Calu3 (cell line): Measurements from ENCODE around the gene CACNA1S. TPM values are rescaled to one million over a fixed set of nuclear protein-coding genes. Genes with fewer than 3 reads are reported as not detected.

ENCODE experiments used
- BruUV-seq: library from RNA; stranded (reverse); fragments of 400-500 nt; replicated peaks from 2 replicates; lab custom pipeline; 2021; lab: Mats Ljungman, UMichigan
- CTCF ChIA-PET: fragments of 300-600 bp; sonication (Branson Sonifier 250); formaldehyde crosslinking; loops from one replicate; lab custom pipeline; 2022; ENCODE audit warnings: antibody characterized with exemption; lab: Charles Lee
- DNase-seq: peaks from one replicate; pipeline ENCODE4 v3.0.0; 2022
- H3K27ac Mint-ChIP-seq: one replicate; pipeline ENCODE4 v1.8.0; 2022; ENCODE audit warnings: mixed read lengths; ENCODE audit not compliant: unreplicated experiment
- H3K27me3 Mint-ChIP-seq: one replicate; pipeline ENCODE4 v1.8.0; 2022; ENCODE audit warnings: mixed read lengths; ENCODE audit not compliant: unreplicated experiment
- H3K36me3 Mint-ChIP-seq: one replicate; pipeline ENCODE4 v1.8.0; 2022; ENCODE audit warnings: mild to moderate bottlenecking, moderate library complexity, mixed read lengths; ENCODE audit not compliant: insufficient read depth, unreplicated experiment
- H3K4me1 Mint-ChIP-seq: one replicate; pipeline ENCODE4 v1.8.0; 2022; ENCODE audit warnings: mild to moderate bottlenecking, low read depth, mixed read lengths; ENCODE audit not compliant: unreplicated experiment
- H3K4me3 Mint-ChIP-seq: one replicate; pipeline ENCODE4 v1.8.0; 2022; ENCODE audit warnings: mild to moderate bottlenecking, low read depth, moderate library complexity, mixed read lengths; ENCODE audit not compliant: unreplicated experiment
- H3K9me3 Mint-ChIP-seq: one replicate; pipeline ENCODE4 v1.8.0; 2022; ENCODE audit warnings: low read depth, mixed read lengths; ENCODE audit not compliant: unreplicated experiment
- intact Hi-C: fragments of 100-400 bp; cut with micrococcal nuclease; formaldehyde crosslinking; loops from one replicate; pipeline ENCODE4 v1.10.0; 2022; ENCODE audit not compliant: unreplicated experiment
- total RNA-seq: library from RNA; stranded (reverse); gene quantifications from 2 replicates; pipeline ENCODE4 v1.2.3, GENCODE V29; 2022
- TF ChIP-seq, protein P1 (sequence below): fragments of 200-600 bp; IDR thresholded peaks from one replicate; pipeline ENCODE4 v1.8.0; 2022; ENCODE audit warnings: antibody characterized with exemption; ENCODE audit not compliant: unreplicated experiment

CACNA1S gene
- total RNA-seq, 1 experiment from 2014 or later = not detected

DNA sequence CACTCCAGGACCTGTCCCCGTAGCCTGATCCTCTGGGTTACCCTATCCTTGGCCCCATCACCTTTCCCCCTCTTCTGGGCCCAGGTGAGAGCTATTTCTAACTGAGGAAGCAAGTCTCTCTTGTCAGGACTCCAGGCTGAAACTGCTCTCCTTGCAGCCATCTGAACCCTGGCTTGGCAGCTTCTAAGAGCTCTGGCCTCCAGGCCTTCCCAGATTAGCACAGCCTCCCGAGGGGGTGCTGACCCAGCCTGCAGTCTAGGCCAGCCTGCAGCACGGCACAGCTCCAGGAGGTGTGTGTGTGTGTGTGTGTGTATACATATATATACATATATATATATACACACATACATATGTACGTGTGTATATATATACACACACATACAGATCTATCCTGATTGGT is 17.4 kb downstream of the CACNA1S start:
- H3K27ac Mint-ChIP-seq = no peak overlapping the region
- H3K4me1 Mint-ChIP-seq = no peaks in the 10 kb centered on the region
- no peaks in the 10 kb centered on the region for H3K9me3 Mint-ChIP-seq
- BruUV-seq = no TSS peak
- no peaks in the 10 kb centered on the region for H3K36me3 Mint-ChIP-seq
- CTCF ChIA-PET = no interaction called here
- peaks cover 96% of the 10 kb centered on the region for H3K27me3 Mint-ChIP-seq
- TF ChIP-seq, protein P1, sequence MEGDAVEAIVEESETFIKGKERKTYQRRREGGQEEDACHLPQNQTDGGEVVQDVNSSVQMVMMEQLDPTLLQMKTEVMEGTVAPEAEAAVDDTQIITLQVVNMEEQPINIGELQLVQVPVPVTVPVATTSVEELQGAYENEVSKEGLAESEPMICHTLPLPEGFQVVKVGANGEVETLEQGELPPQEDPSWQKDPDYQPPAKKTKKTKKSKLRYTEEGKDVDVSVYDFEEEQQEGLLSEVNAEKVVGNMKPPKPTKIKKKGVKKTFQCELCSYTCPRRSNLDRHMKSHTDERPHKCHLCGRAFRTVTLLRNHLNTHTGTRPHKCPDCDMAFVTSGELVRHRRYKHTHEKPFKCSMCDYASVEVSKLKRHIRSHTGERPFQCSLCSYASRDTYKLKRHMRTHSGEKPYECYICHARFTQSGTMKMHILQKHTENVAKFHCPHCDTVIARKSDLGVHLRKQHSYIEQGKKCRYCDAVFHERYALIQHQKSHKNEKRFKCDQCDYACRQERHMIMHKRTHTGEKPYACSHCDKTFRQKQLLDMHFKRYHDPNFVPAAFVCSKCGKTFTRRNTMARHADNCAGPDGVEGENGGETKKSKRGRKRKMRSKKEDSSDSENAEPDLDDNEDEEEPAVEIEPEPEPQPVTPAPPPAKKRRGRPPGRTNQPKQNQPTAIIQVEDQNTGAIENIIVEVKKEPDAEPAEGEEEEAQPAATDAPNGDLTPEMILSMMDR = no peak
- no peak overlapping the region for H3K4me3 Mint-ChIP-seq
- no peak for DNase-seq
- intact Hi-C loops = no loop called here

GRCh38 chr1:201093962-201094361 is 18.3 kb downstream of the CACNA1S start:
- no TSS peak for BruUV-seq
- no peaks in the 10 kb centered on the region for H3K4me1 Mint-ChIP-seq
- H3K27ac Mint-ChIP-seq = no peak overlapping the region
- no peak for DNase-seq
- H3K4me3 Mint-ChIP-seq = no peak overlapping the region
- H3K36me3 Mint-ChIP-seq = no peaks in the 10 kb centered on the region
- H3K9me3 Mint-ChIP-seq = no peaks in the 10 kb centered on the region
- peaks cover 91% of the 10 kb centered on the region for H3K27me3 Mint-ChIP-seq
- TF ChIP-seq, protein P1 = no peak
- intact Hi-C loops = no loop called here
- CTCF ChIA-PET = no interaction called here

DNA sequence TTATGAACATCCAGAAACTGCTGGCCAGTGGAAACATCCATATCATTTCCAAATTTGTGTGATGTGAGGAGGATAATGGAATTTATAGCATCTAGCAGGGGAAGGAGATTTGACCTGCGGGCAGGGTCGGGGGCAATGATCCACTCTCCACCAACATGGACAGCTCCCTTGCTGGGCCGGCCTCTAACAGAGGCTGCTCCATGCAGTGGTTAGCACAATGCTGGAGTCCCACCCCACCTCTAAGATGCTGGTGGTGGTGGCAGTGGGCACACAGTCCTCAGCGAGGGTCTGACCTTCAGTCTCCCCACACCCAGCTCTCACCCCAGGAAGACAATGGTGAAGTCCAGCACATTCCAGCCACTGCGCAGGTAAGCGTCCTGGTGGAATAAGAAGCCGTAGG is 18.7 kb downstream of the CACNA1S start:
- H3K36me3 Mint-ChIP-seq = no peaks in the 10 kb centered on the region
- H3K4me1 Mint-ChIP-seq = no peaks in the 10 kb centered on the region
- intact Hi-C loops = no loop called here
- H3K27ac Mint-ChIP-seq = no peak overlapping the region
- CTCF ChIA-PET = no interaction called here
- no TSS peak for BruUV-seq
- DNase-seq = no peak
- H3K9me3 Mint-ChIP-seq = no peaks in the 10 kb centered on the region
- H3K4me3 Mint-ChIP-seq = no peak overlapping the region
- peaks cover 93% of the 10 kb centered on the region for H3K27me3 Mint-ChIP-seq
- TF ChIP-seq, protein P1 = no peak

- intact Hi-C loops = no loop called here
- TF ChIP-seq, protein P1 = no peak
- no peaks in the 10 kb centered on the region for H3K36me3 Mint-ChIP-seq
- H3K27ac Mint-ChIP-seq = no peak overlapping the region
- BruUV-seq = no TSS peak
- peaks cover 93% of the 10 kb centered on the region for H3K27me3 Mint-ChIP-seq
- no peaks in the 10 kb centered on the region for H3K9me3 Mint-ChIP-seq
- CTCF ChIA-PET = no interaction called here
- no peak overlapping the region for H3K4me3 Mint-ChIP-seq
- no peaks in the 10 kb centered on the region for H3K4me1 Mint-ChIP-seq
- no peak for DNase-seq
Observed at GRCh38 chr1:201092738-201093137, 19.5 kb downstream of the CACNA1S start.
